PC-9 (cell line): ENCODE measurements around the gene TMEM147. TPM values are rescaled to one million over a fixed set of nuclear protein-coding genes. Genes with fewer than 3 reads are reported as not detected.

ENCODE experiments used
- BruUV-seq: library from RNA; stranded (reverse); fragments of 400-500 nt; replicated peaks from 2 replicates; lab custom pipeline; 2021; lab: Mats Ljungman, UMichigan
- CTCF ChIA-PET: fragments of 300-600 bp; sonication (Branson Sonifier 250); formaldehyde crosslinking; loops from one replicate; lab custom pipeline; 2022; ENCODE audit warnings: antibody characterized with exemption; lab: Charles Lee
- POLR2A ChIA-PET: fragments of 300-600 bp; sonication (Branson Sonifier 250); formaldehyde crosslinking; loops from one replicate; lab custom pipeline; 2022; ENCODE audit warnings: antibody characterized with exemption; ENCODE audit not compliant: unreplicated experiment; lab: Charles Lee
- DNase-seq, 2 experiments: peaks; one replicate each; pipeline versions ENCODE4 v3.0.0 to v3.0.0-alpha.2; 2015 to 2022; ENCODE audit warnings: mixed read lengths in 1 of 2
- H2AFZ ChIP-seq: fragments of 200-600 bp; sonication (generic); 2 replicates; pipeline ENCODE4 v1.8.1; 2017; ENCODE audit warnings: antibody characterized with exemption
- H3F3A ChIP-seq: fragments of 200-600 bp; sonication (generic); 2 replicates; pipeline ENCODE4 v1.8.1; 2017; ENCODE audit warnings: antibody characterized with exemption, mild to moderate bottlenecking, low read depth; ENCODE audit not compliant: insufficient read depth
- H3K27ac ChIP-seq: fragments of 200-600 bp; sonication (generic); 2 replicates; pipeline ENCODE4 v1.6.1; 2016; ENCODE audit warnings: mixed run types
- H3K27me3 ChIP-seq: fragments of 200-600 bp; sonication (generic); 2 replicates; pipeline ENCODE4 v1.6.1; 2016; ENCODE audit warnings: low read depth, mixed run types; ENCODE audit not compliant: insufficient read depth
- H3K36me3 ChIP-seq: fragments of 200-600 bp; sonication (generic); 2 replicates; pipeline ENCODE4 v1.6.1; 2016; ENCODE audit warnings: low read depth, mixed run types
- H3K4me1 ChIP-seq: fragments of 200-600 bp; sonication (generic); replicated peaks from 2 replicates; pipeline ENCODE4 v1.6.1; 2016; ENCODE audit warnings: mixed run types; ENCODE audit not compliant: insufficient read depth
- H3K4me2 ChIP-seq: fragments of 200-600 bp; sonication (generic); 2 replicates; pipeline ENCODE4 v1.6.1; 2017; ENCODE audit warnings: mixed run types
- H3K4me3 ChIP-seq: fragments of 200-600 bp; sonication (generic); 2 replicates; pipeline ENCODE4 v1.6.1; 2016; ENCODE audit warnings: mixed run types
- H3K79me2 ChIP-seq: fragments of 200-600 bp; sonication (generic); 2 replicates; pipeline ENCODE4 v1.6.1; 2017; ENCODE audit warnings: low read depth, mixed run types
- H3K9me2 ChIP-seq: fragments of 200-600 bp; sonication (generic); 2 replicates; pipeline ENCODE4 v1.8.1; 2017; ENCODE audit warnings: mild to moderate bottlenecking; ENCODE audit not compliant: insufficient read depth
- H3K9me3 ChIP-seq: fragments of 200-600 bp; sonication (generic); 2 replicates; pipeline ENCODE4 v1.8.1; 2016; ENCODE audit warnings: low read depth; ENCODE audit not compliant: insufficient read depth
- H4K20me1 ChIP-seq: fragments of 200-600 bp; sonication (generic); 2 replicates; pipeline ENCODE4 v1.8.1; 2017; ENCODE audit not compliant: insufficient read depth
- CTCF ChIP-seq: fragments of 200-600 bp; sonication (generic); conservative IDR thresholded peaks from 2 replicates; pipeline ENCODE4 v1.6.1; 2017; ENCODE audit warnings: mixed run types, antibody characterized with exemption, mild to moderate bottlenecking, moderate library complexity
- EZH2 ChIP-seq: fragments of 200-600 bp; sonication (generic); IDR thresholded peaks from 2 replicates; pipeline ENCODE4 v1.8.0; 2017; ENCODE audit warnings: antibody characterized with exemption, low read depth
- intact Hi-C: fragments of 100-400 bp; cut with micrococcal nuclease; formaldehyde crosslinking; loops from one replicate; pipeline ENCODE4 v1.10.0; 2022; ENCODE audit not compliant: unreplicated experiment
- total RNA-seq: library from RNA; stranded (reverse); gene quantifications from 2 replicates; pipeline ENCODE4 v1.2.3, GENCODE V29; 2021

TMEM147 gene
- total RNA-seq, 1 experiment from 2014 or later: 82.6 TPM

GRCh38 chr19:35562776-35563175 is 17.4 kb downstream of the TMEM147 start:
- no peak for TF ChIP-seq CTCF
- TF ChIP-seq EZH2: no peak
- no peak overlapping the region for H2AFZ ChIP-seq
- H3K4me2 ChIP-seq: no peak overlapping the region
- peaks cover 38% of the 10 kb centered on the region for H3K27me3 ChIP-seq
- H3F3A ChIP-seq: no peaks in the 10 kb centered on the region
- ChIA-PET CTCF (interaction anchor here (0.6 kb wide), 1 partner anchor 26 kb away, joined by 3 read pairs; no protein-coding TSS in a partner anchor), POLR2A (no interaction called here)
- H3K79me2 ChIP-seq: no peaks in the 10 kb centered on the region
- intact Hi-C loops: no loop called here
- no peak overlapping the region for H3K4me3 ChIP-seq
- H3K36me3 ChIP-seq: no peaks in the 10 kb centered on the region
- BruUV-seq: no TSS peak
- no peak for DNase-seq
- H4K20me1 ChIP-seq: no peaks in the 10 kb centered on the region
- no peaks in the 10 kb centered on the region for H3K4me1 ChIP-seq
- no peaks in the 10 kb centered on the region for H3K9me3 ChIP-seq
- no peaks in the 10 kb centered on the region for H3K9me2 ChIP-seq
- no peak overlapping the region for H3K27ac ChIP-seq

- BruUV-seq: no TSS peak
- ChIA-PET POLR2A (interaction anchor here (0.6 to 0.8 kb wide), 2 partner anchors 85 to 185 kb away, joined by 7 to 9 read pairs; partner anchors contain the start of genes COX6B1 and LIN37), CTCF (interaction anchor here (0.6 to 0.7 kb wide), 3 partner anchors 8 to 421 kb away, joined by 3 to 19 read pairs (median 5); no protein-coding TSS in a partner anchor)
- no peaks in the 10 kb centered on the region for H3K9me2 ChIP-seq
- no peak within 1 kb of the TSS for H3K4me2 ChIP-seq
- no peak within 1 kb of the TSS for H3K4me3 ChIP-seq
- H3K27ac ChIP-seq: no peak within 1 kb of the TSS
- peaks cover 38% of the 10 kb centered on the region for H3K27me3 ChIP-seq
- intact Hi-C loops: no loop called here
- no peaks in the 10 kb centered on the region for H3F3A ChIP-seq
- H4K20me1 ChIP-seq: no peaks in the 10 kb centered on the region
- H3K9me3 ChIP-seq: no peaks in the 10 kb centered on the region
- H2AFZ ChIP-seq: no peak within 1 kb of the TSS
- TF ChIP-seq EZH2: no peak
- TF ChIP-seq CTCF: no peak
- no peaks in the 10 kb centered on the region for H3K79me2 ChIP-seq
- H3K4me1 ChIP-seq: no peaks in the 10 kb centered on the region
- no peak for DNase-seq
- H3K36me3 ChIP-seq: no peaks in the 10 kb centered on the region
Observed at GRCh38 chr19:35563207-35563829, 17.9 kb downstream of the TMEM147 start, which contains the start of gene ATP4A. Gene ATP4A, minus strand, starts transcription at chr19:35563658. Its CDS starts 29 bp downstream, at chr19:35563629.

GRCh38 chr19:35565016-35565856 is 19.8 kb downstream of the TMEM147 start:
- CTCF ChIA-PET: no interaction called here
- no peak overlapping the region for H3K4me3 ChIP-seq
- no peak for TF ChIP-seq EZH2
- no peaks in the 10 kb centered on the region for H3K79me2 ChIP-seq
- intact Hi-C loops: no loop called here
- no peak overlapping the region for H3K27ac ChIP-seq
- H2AFZ ChIP-seq: no peak overlapping the region
- H3K9me2 ChIP-seq: no peaks in the 10 kb centered on the region
- no peaks in the 10 kb centered on the region for H3F3A ChIP-seq
- POLR2A ChIA-PET: interaction anchor here (0.5 to 0.6 kb wide), 2 partner anchors 25 to 79 kb away, joined by 3 to 5 read pairs; no protein-coding TSS in a partner anchor
- H3K27me3 ChIP-seq: peaks cover 34% of the 10 kb centered on the region
- H3K36me3 ChIP-seq: no peaks in the 10 kb centered on the region
- no peaks in the 10 kb centered on the region for H4K20me1 ChIP-seq
- H3K9me3 ChIP-seq: no peaks in the 10 kb centered on the region
- no peak overlapping the region for H3K4me2 ChIP-seq
- DNase-seq: no peak
- BruUV-seq: no TSS peak
- H3K4me1 ChIP-seq: no peaks in the 10 kb centered on the region
